HG03045 (cell line): Measurements from ENCODE around the gene DLGAP1.

Source experiments
- ATAC-seq: cut with Tn5 transposase; IDR thresholded peaks from one replicate; pipeline ENCODE4 v1.9.1; 2021; ENCODE audit warnings: mild to moderate bottlenecking, moderate library complexity; ENCODE audit not compliant: unreplicated experiment

Gene DLGAP1

DNA sequence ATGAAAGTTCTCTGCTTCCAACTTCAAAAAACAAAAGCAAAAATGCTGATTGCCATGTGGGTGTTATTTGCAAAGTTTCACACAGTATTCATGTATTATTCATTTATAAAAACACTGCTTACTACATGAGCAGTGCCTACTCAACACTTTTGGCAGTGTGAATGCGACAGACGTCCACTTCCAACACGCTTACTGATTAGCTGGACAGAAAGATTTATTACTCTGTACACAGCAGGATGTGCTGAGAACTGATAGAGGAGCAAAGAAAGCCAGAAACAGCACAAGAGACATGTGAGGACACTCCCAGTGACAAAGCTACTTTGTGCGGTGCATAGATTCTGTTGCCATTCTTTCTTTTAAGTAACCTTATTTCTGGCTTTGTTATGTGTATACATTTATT is 258.8 kb downstream of the DLGAP1 start:
- ATAC-seq: no peak

DNA sequence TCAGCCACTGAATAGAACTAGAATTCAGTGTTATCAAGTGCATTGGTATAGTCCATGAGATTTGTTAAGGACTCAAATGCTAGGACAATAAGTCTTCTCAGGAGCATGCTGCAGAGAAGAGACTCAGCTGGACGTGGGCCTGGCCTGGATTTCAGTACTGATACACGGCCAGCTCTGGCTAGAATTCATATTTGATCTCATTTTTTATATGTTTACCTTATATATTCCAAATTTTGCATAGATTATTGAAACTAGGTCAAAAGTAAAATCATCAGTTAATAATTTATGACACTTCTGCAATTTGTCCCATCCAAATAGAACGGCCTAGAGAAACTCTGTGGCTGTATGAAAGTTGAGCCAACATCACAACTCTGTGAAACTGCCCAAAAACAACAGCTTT is 262.0 kb downstream of the DLGAP1 start:
- no peak for ATAC-seq

DNA sequence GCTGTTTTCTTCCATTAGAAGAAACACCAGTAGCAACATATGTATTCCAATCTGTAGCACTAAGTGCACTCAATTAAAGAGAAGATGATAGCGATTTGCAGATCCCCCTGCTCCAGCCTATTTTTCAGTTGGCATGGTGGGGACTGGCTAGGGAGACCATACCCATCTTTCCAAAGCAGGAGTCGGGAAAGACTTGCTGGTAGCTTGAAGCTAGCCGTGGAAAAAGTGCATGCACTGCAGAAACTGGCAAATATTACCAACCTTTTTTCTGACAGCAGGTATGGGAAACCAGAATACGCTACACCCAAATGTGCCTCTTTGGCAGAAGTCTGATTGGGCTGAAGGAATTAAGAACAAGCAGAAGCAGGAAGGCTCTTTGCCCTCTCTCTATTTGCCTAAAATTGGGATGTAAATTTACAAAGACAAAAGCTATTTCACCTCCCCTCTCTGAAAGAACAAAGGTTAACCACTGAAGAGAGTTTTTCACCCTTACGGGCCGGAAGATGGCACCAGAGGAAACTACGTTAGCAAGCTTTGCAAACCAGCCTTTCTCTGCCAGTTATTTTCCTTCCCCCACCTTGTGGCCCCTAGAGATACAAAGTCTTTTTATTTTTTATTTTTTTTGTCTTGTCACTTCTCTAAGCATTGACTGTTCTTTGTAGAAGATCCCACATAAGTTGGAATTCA is 273.1 kb downstream of the DLGAP1 start:
- ATAC-seq: no peak

DNA sequence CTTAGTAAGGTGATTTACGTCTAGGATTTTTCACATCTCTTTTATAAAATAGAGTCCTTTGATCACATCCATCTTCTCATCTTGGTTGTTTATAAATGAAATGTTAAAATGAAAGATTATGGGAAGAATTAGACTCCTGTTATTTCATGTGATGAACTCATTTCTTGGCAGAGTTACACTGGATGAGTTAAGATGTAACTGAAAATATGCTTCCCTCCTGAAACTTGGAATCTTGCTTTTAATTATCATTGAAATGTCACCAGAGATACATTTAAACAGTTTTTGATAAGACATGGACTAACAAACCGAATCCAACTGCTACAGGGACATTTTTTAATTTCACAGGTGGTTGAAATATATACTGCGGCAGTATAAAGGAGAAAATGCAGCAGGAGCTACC is 274.0 kb downstream of the DLGAP1 start:
- ATAC-seq: no peak

DNA sequence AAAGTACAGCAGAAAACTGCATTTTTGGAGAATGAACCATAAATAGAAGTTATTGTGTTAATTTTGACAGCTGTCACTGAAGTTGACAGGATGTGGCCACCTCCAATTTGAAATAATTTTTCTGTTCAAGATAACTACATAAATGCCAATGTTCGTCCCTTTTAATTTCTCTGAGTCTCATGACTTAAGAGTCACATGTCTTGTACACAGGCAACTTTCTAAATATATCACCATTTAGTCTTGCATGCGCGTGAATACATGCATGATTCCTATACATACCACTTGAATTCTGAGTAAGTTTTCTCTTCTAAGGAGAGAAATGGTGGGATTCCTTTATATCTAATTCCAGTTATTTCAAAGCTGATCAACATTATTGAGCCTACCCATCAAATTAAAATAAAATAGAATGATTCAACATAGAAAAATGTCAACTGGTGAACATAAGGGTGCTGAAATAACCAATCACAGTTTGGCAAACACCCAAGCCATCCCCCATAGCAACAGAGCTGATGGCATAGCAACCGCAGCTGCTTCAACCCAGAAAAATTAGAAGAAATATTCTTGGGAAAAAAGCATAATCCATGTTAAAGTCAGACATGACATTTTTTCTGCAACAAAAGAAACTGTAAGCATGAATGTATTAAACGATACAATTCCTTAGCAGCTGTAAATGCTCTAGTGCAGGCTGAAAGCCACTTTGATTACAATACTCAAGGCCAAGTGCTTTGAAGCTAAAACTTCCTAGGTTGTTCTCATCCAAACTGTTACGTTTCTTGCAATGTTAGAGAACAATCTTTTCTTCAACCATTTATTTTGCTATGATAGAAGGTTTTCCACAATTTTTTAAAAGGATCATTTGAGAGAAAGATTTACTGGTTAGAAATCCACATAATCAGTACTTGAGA is 282.7 kb downstream of the DLGAP1 start:
- ATAC-seq: no peak

DNA sequence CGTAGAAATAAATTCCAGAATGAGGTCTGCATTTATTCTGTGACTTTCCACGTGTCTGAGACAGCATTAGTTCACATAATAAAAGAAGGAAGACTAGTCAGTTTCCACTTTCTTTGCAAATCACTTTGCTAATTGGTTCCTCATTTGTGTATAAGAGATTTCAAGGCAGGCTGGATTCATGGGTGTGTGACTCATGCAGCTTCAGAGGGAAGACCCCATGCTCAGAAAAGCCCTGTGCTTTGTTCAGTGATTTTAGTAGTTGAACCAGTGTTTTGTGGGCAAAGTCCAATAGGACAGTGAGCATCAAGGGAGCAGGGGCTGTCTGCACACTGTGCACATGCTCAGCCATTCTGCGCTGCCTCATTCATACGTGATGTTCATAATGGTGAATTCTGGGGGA is 297.8 kb downstream of the DLGAP1 start:
- ATAC-seq: no peak

DNA sequence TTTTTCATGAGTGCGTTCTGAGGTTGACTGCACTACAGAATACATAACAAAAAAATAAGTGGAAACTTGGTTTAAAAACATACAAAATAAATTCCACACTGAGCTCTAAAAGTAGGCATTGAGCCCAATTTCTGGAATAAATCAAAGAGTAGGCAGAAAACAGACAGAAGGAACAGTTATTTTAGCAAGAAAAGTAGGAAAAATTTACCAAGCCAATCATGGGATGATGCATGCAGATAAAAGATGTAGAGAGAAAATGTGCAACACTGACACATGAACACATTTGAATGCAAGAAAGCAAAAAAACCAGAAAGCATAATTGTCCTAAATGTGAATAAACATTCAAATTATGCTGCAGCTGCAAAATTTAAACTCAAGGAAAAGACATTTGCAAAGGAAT is 308.3 kb downstream of the DLGAP1 start:
- ATAC-seq: no peak

DNA sequence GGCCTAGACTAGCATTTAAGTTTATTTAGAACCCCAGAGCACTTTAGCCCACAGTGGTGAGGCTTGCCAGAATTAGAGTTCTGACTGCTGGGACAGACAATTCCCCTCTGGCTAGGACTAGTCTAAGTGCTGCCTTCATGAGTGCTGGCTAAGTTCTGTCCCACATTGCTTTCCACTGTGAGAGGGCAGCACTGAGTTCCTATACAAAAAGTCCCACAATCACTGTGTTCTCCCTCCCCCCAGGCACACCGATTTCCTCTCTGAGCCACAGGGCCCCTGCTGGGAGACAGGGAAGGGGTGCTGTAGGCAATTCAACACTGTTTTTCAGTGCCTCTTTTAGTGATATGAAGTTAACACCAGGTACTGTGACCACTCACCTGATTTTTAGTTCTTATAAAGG is 310.9 kb downstream of the DLGAP1 start:
- no peak for ATAC-seq

DNA sequence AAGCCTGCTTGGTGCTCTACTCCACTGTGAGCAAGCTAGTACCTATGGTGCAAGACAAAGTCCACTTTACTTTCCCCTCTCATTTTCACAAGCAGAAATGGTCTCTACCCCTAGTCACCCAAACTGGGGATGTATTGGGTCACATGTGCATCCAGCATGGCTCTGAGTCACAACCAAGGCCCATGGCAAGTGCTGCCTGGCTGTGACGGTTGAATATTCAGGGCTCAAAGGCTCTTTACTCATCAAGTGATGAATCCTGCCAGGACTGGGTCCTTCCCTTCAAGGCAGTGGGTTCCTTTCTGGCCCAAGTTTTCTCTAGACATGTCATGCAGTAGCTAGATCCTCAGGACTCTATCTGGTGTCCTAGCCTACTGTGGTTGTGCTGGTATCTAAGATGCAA is 311.5 kb downstream of the DLGAP1 start:
- no peak for ATAC-seq

DNA sequence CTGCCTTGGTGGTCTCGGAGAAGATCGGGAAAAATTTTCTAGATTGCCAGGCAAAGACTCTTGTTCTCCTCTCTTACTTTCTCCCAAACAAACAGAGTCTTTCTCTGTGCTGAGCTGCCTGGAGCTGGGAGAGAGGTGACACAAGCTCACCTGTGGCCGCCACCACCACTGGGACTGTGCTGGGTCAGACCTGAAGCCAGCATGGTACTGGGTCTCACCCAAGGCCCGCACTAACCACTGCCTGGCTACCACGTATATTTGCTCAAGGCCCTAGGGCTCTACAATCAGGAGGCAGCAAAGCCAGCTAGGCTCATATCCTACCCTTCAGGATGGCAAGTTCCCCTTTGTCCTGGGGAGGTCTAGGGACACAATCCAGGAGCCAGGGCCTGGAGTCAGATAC is 312.2 kb downstream of the DLGAP1 start:
- no peak for ATAC-seq

DNA sequence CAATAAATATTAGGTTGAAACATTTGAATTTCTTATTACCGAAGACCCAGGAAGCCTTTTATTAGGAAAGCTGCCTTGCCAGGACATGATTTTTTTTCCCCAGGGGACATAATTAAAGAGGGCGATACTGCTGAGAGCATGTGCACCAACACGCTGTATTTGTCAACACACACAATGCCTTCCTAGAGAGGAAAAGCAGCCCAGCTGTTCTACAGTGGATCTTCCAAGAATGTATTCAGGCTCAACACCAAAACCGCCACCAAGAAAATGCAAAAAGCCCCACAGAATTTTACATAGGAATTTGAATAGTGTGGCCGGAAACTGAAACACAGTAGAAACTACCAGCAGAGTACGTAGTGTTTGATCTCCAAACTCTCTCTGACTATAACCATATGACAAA is 320.4 kb downstream of the DLGAP1 start:
- ATAC-seq: no peak

DNA sequence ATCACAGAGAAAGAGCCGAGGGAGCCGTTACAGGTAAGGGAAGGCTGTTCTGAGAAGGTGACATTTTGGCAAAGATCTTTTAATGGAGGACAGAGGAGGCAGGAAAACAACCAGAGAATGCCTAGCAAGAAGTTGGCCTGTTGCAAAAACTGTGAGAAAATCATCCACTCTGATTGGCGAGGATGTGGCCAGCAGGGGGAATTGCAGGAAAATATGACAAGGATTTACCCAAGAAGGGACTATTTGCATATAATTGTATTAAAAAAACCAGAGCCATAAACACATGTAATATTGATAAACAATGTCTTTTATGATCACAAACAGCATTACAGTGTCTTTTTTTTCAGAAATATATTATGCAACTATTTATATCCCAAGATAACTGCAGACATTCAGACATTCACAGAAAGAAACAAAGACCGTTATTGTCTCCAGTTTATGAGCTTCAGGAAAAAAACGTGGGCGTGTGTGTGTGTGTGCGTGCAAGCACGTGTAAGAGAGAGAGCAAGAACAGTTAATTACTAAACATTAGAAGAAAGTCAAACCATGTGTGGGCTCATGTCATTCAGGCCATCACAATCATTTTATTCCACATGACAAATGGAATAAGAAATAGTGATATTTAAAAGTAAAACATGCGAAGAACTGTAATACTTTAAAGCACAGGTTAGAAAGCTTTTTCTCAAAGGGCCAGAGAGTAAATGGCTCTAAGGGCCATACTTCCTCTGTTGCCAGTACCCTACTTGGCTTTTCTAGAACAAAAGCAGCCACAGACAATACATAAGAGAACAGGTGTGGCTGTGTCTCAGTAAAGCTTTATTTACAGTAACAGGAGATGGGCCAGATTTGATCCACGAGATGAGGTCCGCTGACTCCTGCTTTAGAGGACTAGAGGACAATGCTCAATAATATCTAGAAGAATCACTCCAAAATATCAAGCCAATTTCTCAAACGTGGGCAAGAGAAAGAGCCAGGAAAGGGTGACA is 324.1 kb downstream of the DLGAP1 start:
- no peak for ATAC-seq

DNA sequence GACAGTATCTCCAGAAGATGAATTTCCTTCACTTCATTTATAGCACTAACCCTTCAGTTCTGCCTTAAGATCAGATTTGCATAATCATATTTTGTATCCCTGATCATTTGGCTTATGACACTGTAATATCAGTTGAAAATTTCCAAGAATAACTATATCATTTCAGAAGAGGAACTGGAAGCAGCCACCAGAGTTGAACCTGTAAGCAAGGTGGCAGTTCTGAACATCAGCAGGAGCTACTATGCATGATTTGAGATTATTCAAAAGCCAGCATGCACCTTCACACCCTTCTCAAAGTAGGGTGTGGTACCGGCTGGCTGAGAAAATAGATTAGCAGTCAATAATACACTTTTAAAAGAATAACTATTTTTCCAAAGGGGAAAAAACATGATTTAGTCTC is 328.2 kb downstream of the DLGAP1 start:
- ATAC-seq: no peak

DNA sequence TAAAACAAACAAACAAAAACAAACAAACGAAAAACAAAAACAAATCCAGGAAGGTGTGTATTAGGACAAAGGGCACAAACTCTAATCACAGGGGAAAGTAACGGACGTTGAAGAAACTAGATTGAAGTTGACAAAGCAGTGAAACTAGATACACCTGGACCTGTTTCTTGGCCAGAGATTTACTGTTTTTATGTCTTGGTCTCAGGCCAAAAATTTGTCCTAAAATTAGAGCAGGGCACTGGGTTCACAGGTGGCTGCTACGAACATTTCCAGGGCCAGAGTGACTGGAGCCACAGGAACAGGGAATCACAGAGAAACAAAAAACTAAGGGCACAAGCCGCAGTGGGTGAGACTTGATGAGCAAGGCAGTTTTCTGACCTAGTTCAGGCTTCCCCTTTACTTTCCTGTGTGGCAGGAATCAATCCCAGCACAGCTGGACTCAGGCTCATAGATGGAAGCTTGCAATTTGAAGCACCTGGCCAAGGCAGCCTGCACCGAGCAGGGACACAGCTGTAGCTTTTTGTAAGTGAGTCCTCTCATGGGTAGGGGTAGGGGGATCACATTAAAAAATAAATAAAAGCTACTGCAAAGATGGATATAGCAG is 329.4 kb downstream of the DLGAP1 start:
- no peak for ATAC-seq

DNA sequence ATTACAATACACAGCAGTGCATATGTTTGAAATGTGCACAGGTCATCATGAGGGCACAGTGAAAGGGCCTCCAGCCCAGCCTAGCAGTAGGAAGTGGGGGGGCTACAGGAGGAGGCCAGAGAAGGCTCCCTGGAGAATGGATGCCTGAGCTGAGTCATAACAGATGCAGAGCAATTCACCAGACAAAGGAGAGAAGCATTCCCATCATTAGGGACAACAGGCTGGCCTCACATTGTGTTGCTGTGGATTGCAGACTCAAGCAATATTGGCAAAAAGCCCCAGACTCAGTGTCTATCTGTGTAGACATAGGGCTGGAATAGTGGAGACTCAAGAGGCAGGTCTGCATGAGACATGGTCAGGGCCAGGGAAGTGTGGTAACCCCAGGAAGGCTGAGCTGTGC is 329.9 kb downstream of the DLGAP1 start:
- no peak for ATAC-seq

DNA sequence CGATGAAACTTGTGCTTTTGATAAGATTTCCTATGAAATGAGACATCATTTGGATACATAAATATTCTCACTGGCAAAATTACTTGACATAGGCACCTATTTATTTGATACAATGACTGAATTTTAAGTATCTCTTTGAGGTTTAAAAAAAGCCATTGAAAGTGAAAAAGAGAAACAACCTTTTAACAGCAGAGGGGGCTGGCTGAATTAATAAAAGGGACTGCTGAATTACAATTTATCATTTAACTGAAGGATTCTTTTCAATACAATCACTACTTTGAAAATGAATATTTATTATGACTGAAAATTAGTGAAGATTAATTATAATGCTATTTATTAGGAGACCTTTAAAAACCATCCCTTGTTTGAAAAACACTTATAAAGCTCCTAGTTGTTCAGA is 335.3 kb downstream of the DLGAP1 start:
- no peak for ATAC-seq

DNA sequence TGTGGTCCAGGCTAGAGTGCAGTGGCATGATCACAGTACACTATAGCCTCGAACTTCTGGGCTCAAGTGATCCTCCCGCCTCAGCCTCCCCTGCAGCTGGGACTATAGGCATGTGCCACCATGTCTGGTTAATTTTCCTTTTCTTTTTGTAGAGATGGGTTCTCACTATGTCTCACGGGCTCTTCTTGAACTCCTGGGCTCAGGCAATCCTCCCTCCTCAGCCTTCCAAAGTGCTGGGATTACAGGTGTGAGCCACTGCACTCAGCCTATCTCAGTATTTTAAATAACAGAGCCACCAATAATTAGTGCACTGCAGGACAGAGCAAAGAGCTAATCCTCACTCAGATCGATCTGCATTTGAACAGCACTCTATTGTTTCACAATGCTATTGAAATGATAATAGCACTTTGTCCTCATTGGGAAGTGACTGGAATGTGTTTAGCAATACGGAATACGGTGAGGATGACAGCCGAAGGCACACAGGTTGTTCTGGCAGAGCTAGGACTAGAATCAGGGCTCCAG is 335.9 kb downstream of the DLGAP1 start:
- no peak for ATAC-seq

DNA sequence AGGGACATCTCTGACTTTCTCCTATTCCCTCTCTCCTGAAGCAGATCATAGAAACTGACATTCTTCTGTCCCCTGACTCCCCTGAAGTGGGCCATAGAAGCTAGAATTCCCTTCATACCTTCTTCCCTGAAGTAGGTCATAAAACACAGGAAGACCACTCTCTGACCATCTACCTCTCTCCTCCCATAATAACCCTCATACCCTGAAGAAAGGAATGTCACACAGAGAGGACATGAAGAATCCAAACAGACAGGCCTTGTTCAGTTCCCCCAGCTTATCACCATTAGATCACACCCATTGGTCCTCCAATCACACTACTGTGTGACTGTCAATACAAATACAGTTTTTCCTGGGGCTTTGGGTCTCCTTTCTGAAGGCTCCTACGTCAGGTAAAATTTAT is 347.1 kb downstream of the DLGAP1 start:
- ATAC-seq: no peak

DNA sequence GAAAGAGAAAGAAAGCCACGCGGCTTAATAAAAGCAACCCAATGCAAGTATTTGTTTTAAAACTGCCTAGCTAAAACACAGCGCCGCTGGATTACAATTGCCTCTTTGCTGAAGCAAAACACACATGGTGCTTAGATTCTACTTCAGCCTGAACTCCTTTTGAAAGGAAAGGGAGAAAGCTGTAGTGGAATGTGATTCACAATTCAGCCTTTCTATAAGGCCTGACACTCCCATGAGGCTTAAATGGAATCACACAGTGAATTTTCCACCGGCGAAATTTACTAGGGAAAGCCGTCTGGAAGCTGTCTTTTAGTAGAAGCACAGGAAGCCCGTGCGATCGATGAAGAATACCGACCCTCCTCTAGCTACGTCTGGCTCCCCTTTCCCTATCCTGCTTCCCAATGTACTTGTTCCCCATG is 348.0 kb downstream of the DLGAP1 start:
- no peak for ATAC-seq

DNA sequence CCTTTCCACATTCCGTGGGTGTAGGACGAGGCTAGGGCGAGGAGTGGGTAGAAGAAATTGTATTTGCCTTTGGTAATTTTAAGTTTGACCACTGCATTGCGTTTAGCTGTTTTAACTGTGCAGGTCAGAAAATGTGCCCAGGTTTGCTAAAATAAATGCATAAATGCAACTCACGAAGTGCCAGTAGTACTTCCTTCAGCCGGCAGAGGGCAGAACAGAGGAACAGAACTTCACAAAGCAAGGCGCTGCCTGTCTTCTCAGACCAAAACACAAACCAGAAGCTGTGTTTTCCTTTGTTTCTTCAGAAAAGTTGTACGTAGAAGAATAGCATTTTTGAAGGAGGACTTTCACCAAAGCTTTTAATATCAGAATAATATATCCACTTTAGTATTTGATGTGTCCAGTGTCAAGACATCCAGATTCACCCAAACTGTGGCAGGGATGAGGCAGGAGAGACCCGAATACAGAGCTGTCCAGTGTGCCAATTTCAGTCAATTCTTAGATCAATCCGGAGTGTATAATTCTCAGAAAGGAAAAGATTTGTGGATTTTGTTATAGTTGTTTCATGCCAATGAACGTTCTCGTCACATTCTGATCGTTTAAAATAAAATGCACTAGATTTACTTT is 348.6 kb downstream of the DLGAP1 start:
- peak; percentile 49 for ATAC-seq
